Daoy (cell line): Measurements from ENCODE around the gene MT1X. TPM values are rescaled to one million over a fixed set of nuclear protein-coding genes. Genes with fewer than 3 reads are reported as not detected.
"Not testable (repeated sequence)": the region's sequence is repeated elsewhere in the genome, so short reads cannot be mapped to it uniquely, and the experiment has no call there.

ENCODE experiments used
- DNase-seq: peaks from one replicate; pipeline ENCODE4 v3.0.0-alpha.2; 2015; ENCODE audit warnings: low read depth
- total RNA-seq: library from RNA; depleted of rRNA; stranded (reverse); fragments of >200 nt; shearing (Covaris generic); gene quantifications from 2 replicates; pipeline ENCODE4 v1.2.3, GENCODE V29; 2014; rRNA removed

MT1X gene
- total RNA-seq, 1 experiment from 2014 or later, result 106 TPM

- no peak for DNase-seq
Observed at GRCh38 chr16:56710181-56710737, 28.0 kb downstream of the MT1X start.

- no peak for DNase-seq
Observed at GRCh38 chr16:56711862-56712261, 29.6 kb downstream of the MT1X start.

GRCh38 chr16:56713794-56714193 is 31.5 kb downstream of the MT1X start:
- no peak for DNase-seq

GRCh38 chr16:56715126-56715525 is 32.9 kb downstream of the MT1X start:
- no peak for DNase-seq

GRCh38 chr16:56716761-56717160 is 34.5 kb downstream of the MT1X start:
- no peak for DNase-seq

- not testable (repeated sequence) for DNase-seq
Observed at GRCh38 chr16:56717532-56717931, 35.3 kb downstream of the MT1X start.

- DNase-seq, result no peak
Observed at GRCh38 chr16:56722200-56722842, 40.1 kb downstream of the MT1X start.

GRCh38 chr16:56724191-56724590 is 41.9 kb downstream of the MT1X start:
- no peak for DNase-seq

- DNase-seq, result no peak
Observed at GRCh38 chr16:56726283-56726682, 44.0 kb downstream of the MT1X start.

- no peak for DNase-seq
Observed at GRCh38 chr16:56726926-56727325, 44.7 kb downstream of the MT1X start.

GRCh38 chr16:56728027-56728426 is 45.8 kb downstream of the MT1X start:
- DNase-seq, result no peak

- DNase-seq, result peak; percentile 15
Observed at GRCh38 chr16:56728980-56729734, 46.9 kb downstream of the MT1X start.

- DNase-seq, result peak; percentile 94
Observed at GRCh38 chr16:56729735-56730662, 47.7 kb downstream of the MT1X start, which contains the start of gene NUP93. NUP93 (plus strand) TSS chr16:56730129; CDS start chr16:56748248, 18,119 bp downstream.

- no peak for DNase-seq
Observed at GRCh38 chr16:56732366-56732765, 50.1 kb downstream of the MT1X start.

GRCh38 chr16:56732832-56733231 is 50.6 kb downstream of the MT1X start:
- DNase-seq, result no peak

Other genes with a start within 250 kb of the MT1X start
- 102 and 128 TPM in 2 replicates for gene NUDT21, start 231.1 kb upstream of the MT1X start, total RNA-seq
- gene OGFOD1, start 230.9 kb upstream of the MT1X start, total RNA-seq, result 61.5 and 152 TPM in 2 replicates
- 22.8 and 33.0 TPM in 2 replicates for gene BBS2, start 162.4 kb upstream of the MT1X start, total RNA-seq
- gene MT4, start 117.4 kb upstream of the MT1X start, total RNA-seq, result not detected in 2 replicates
- gene MT3, start 92.9 kb upstream of the MT1X start, total RNA-seq, result not detected in 2 replicates
- gene MT2A, start 73.9 kb upstream of the MT1X start, total RNA-seq, result 207 and 248 TPM in 2 replicates
- gene MT1E, start 56.7 kb upstream of the MT1X start, total RNA-seq, result 248 and 365 TPM in 2 replicates
- gene MT1M, start 49.8 kb upstream of the MT1X start, total RNA-seq, result 0.74 and 7.4 TPM in 2 replicates
- gene MT1A, start 43.8 kb upstream of the MT1X start, total RNA-seq, result not detected in 2 replicates
- gene MT1B, start 30.6 kb upstream of the MT1X start, total RNA-seq, result not detected in 2 replicates
- gene MT1F, start 24.5 kb upstream of the MT1X start, total RNA-seq, result 0.29 TPM in 1 of 2 replicates, not detected in the other
- 8.2 and 16.3 TPM in 2 replicates for gene MT1G, start 14.4 kb upstream of the MT1X start, total RNA-seq
- not detected in 2 replicates for gene MT1H, start 12.7 kb upstream of the MT1X start, total RNA-seq
- 91.9 and 120 TPM in 2 replicates for gene NUP93, start 47.7 kb downstream of the MT1X start, total RNA-seq
- not detected in 2 replicates for gene SLC12A3, start 182.7 kb downstream of the MT1X start, total RNA-seq
- 24.3 and 29.4 TPM in 2 replicates for gene HERPUD1, start 249.7 kb downstream of the MT1X start, total RNA-seq